Measurements from ENCODE around the gene HAAO. TPM values are rescaled to one million over a fixed set of nuclear protein-coding genes. Genes with fewer than 3 reads are reported as not detected.

Gene HAAO
- total and polyA plus RNA-seq, 2 experiments from 2014 or later = 2.6 to 3.2 TPM

DNA sequence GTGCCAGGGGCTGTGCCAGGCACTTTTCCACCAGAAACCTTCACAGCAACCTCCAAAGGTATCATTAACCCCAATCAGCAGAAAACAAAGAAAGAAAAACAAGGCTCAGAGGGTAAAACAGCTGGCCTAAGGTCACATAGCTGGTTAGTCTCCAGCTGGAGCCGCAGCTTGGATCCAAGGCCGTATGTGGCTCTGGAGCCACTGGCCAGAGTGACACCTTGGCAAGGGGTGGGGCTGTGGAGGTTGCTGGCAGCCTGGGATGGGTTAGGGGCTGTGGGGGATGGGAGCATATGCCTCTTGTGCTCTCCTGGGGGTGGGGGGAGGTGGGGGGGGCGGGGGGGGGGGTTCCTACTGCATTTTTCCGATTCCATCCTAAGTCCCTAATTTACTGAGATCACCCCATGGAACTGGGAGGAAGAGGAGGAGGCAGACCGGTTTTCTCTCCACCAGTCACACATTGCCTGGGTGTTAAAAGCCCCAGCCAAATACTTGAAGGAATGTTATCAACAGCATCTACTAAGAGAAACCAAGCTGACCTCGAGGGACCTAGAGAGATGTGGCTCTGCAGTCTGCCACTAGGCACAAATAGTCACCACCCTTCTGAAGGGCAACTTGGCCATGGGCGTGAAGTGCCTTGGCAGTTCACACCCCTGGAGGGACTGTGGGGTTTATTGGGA is 8.0 kb downstream of the HAAO start:
- Mint-ChIP-seq H3K27ac (no peak overlapping the region), H3K27me3 (ENCODE audit: insufficient read depth, low read depth, poor library complexity) (peaks cover 4% of the 10 kb centered on the region), H3K4me3 (no peak overlapping the region), H3K4me1 (peaks cover 5% of the 10 kb centered on the region; the same call in 1 of the 3 replicates), H3K36me3 (ENCODE audit: low read depth) (peaks cover 33% of the 10 kb centered on the region), H3K9me3 (peaks cover 29% of the 10 kb centered on the region)
- no peaks in the 10 kb centered on the region for H3K27me3 ChIP-seq (ENCODE audit: insufficient read depth)
- H3K36me3 ChIP-seq (ENCODE audit: insufficient read depth) = peaks cover 13% of the 10 kb centered on the region; the same call in 1 of the 2 replicates
- no peak overlapping the region for H3K27ac ChIP-seq (ENCODE audit: low read depth)
- H3F3A ChIP-seq (replicated peaks; ENCODE audit: low read depth) = no peaks in the 10 kb centered on the region
- H3K4me2 ChIP-seq = no peak overlapping the region
- no peaks in the 10 kb centered on the region for H3K79me2 ChIP-seq (replicated peaks; ENCODE audit: insufficient read depth)
- H3K4me3 ChIP-seq = no peak overlapping the region
- no peak for TF ChIP-seq POLR2AphosphoS5 (IDR thresholded peaks at IDR 0.05; ENCODE audit: low read depth)
- DNase-seq (ENCODE audit: low spot score) (no peak), ATAC-seq (no peak; the same call in 2 of the 3 replicates)
- H4K20me1 ChIP-seq (replicated peaks; ENCODE audit: insufficient read depth) = no peaks in the 10 kb centered on the region
- H3K4me1 ChIP-seq (ENCODE audit: insufficient read depth) = no peaks in the 10 kb centered on the region
- no peaks in the 10 kb centered on the region for H3K9me2 ChIP-seq (ENCODE audit: insufficient read depth)
- H2AFZ ChIP-seq = no peak overlapping the region

GRCh38 chr2:42783511-42783910 is 8.9 kb downstream of the HAAO start:
- H3K27me3 ChIP-seq (ENCODE audit: insufficient read depth) = no peaks in the 10 kb centered on the region
- no peaks in the 10 kb centered on the region for H3K9me2 ChIP-seq (ENCODE audit: insufficient read depth)
- H3K36me3 Mint-ChIP-seq (ENCODE audit: low read depth) = peaks cover 40% of the 10 kb centered on the region
- H3K4me2 ChIP-seq = no peak overlapping the region
- H3K27me3 Mint-ChIP-seq (ENCODE audit: insufficient read depth, low read depth, poor library complexity) = peaks cover 4% of the 10 kb centered on the region
- no peak overlapping the region for H3K4me3 Mint-ChIP-seq
- H3K79me2 ChIP-seq (replicated peaks; ENCODE audit: insufficient read depth) = no peaks in the 10 kb centered on the region
- peaks cover 38% of the 10 kb centered on the region for H3K9me3 Mint-ChIP-seq
- no peaks in the 10 kb centered on the region for H3K4me1 ChIP-seq (ENCODE audit: insufficient read depth)
- no peak overlapping the region for H3K4me3 ChIP-seq
- DNase-seq (ENCODE audit: low spot score) (no peak), ATAC-seq (no peak)
- no peak overlapping the region for H2AFZ ChIP-seq
- H3K36me3 ChIP-seq (ENCODE audit: insufficient read depth) = peaks cover 20% of the 10 kb centered on the region
- no peak overlapping the region for H3K27ac Mint-ChIP-seq
- H3F3A ChIP-seq (replicated peaks; ENCODE audit: low read depth) = no peaks in the 10 kb centered on the region
- peaks cover 5% of the 10 kb centered on the region; the same call in 1 of the 3 replicates for H3K4me1 Mint-ChIP-seq
- H3K27ac ChIP-seq (ENCODE audit: low read depth) = no peak overlapping the region
- H4K20me1 ChIP-seq (replicated peaks; ENCODE audit: insufficient read depth) = no peaks in the 10 kb centered on the region
- TF ChIP-seq, protein P1, sequence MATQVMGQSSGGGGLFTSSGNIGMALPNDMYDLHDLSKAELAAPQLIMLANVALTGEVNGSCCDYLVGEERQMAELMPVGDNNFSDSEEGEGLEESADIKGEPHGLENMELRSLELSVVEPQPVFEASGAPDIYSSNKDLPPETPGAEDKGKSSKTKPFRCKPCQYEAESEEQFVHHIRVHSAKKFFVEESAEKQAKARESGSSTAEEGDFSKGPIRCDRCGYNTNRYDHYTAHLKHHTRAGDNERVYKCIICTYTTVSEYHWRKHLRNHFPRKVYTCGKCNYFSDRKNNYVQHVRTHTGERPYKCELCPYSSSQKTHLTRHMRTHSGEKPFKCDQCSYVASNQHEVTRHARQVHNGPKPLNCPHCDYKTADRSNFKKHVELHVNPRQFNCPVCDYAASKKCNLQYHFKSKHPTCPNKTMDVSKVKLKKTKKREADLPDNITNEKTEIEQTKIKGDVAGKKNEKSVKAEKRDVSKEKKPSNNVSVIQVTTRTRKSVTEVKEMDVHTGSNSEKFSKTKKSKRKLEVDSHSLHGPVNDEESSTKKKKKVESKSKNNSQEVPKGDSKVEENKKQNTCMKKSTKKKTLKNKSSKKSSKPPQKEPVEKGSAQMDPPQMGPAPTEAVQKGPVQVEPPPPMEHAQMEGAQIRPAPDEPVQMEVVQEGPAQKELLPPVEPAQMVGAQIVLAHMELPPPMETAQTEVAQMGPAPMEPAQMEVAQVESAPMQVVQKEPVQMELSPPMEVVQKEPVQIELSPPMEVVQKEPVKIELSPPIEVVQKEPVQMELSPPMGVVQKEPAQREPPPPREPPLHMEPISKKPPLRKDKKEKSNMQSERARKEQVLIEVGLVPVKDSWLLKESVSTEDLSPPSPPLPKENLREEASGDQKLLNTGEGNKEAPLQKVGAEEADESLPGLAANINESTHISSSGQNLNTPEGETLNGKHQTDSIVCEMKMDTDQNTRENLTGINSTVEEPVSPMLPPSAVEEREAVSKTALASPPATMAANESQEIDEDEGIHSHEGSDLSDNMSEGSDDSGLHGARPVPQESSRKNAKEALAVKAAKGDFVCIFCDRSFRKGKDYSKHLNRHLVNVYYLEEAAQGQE (IDR thresholded peaks at IDR 0.05; ENCODE audit: unreplicated experiment) = no peak
- TF ChIP-seq CREB1 (CRISPR knock-in tag; IDR thresholded peaks at IDR 0.05; ENCODE audit: low read depth) = no peak
- TF ChIP-seq CTCF (conservative IDR thresholded peaks at IDR 0.05; ENCODE audit: low read depth in 2 of 2) = no peak
- no peak for TF ChIP-seq EZH2 (IDR thresholded peaks at IDR 0.05; ENCODE audit: low read depth, unreplicated experiment)
- TF ChIP-seq ZNF331 (CRISPR knock-in tag; IDR thresholded peaks at IDR 0.05; ENCODE audit: low read depth) = no peak
- no peak for TF ChIP-seq STAT1 (IDR thresholded peaks at IDR 0.05; ENCODE audit: unreplicated experiment)
- no peak for TF ChIP-seq NANOG (IDR thresholded peaks at IDR 0.05; ENCODE audit: borderline replicate concordance)
- TF ChIP-seq POLR2AphosphoS5 (IDR thresholded peaks at IDR 0.05; ENCODE audit: low read depth) = no peak
- TF ChIP-seq ZNF114 (CRISPR knock-in tag; IDR thresholded peaks at IDR 0.05) = no peak
- no peak for TF ChIP-seq EZH2phosphoT487 (IDR thresholded peaks at IDR 0.05; ENCODE audit: unreplicated experiment)
- TF ChIP-seq ETS1 (IDR thresholded peaks at IDR 0.05) = no peak
